ENCODE measurements around the gene GGCX. TPM values are rescaled to one million over a fixed set of nuclear protein-coding genes. Genes with fewer than 3 reads are reported as not detected.
A peak's percentile ranks its signal among the peaks of the same experiment; 100 is the strongest.

Gene GGCX
- total and polyA plus RNA-seq, 2 of the 13 experiments (the other 11 are each of a cell fraction or from before 2014, with no cell fraction given) = 72.5 to 103 TPM

GRCh38 chr2:85578243-85579180 is 17.2 kb upstream of the GGCX start (continued):
- TF ChIP-seq HNRNPH1 (optimal IDR thresholded peaks at IDR 0.05; ENCODE audit: low read depth, low read length) (no peak), DMAP1 (CRISPR knock-in tag; IDR thresholded peaks at IDR 0.05) (0 out of 2 replicates have a peak, but pooled peaks have one; percentile 63), ZNF414 (CRISPR knock-in tag; IDR thresholded peaks at IDR 0.05) (peak; percentile 36; the same call in 1 of the 2 replicates), TEF (CRISPR knock-in tag; IDR thresholded peaks at IDR 0.05) (no peak), ZNF788 (CRISPR knock-in tag; IDR thresholded peaks at IDR 0.05; ENCODE audit: borderline replicate concordance) (0 out of 2 replicates have a peak, but pooled peaks have one; percentile 27), ZKSCAN5 (CRISPR knock-in tag; IDR thresholded peaks at IDR 0.05) (no peak), GZF1 (CRISPR knock-in tag; IDR thresholded peaks at IDR 0.05) (no peak), RFX3 (CRISPR knock-in tag; IDR thresholded peaks at IDR 0.05) (no peak), RNF219 (CRISPR knock-in tag; IDR thresholded peaks at IDR 0.05) (0 out of 2 replicates have a peak, but pooled peaks have one; percentile 17), TCF7 (IDR thresholded peaks at IDR 0.05; ENCODE audit: low read depth) (no peak), ZNF543 (CRISPR knock-in tag; IDR thresholded peaks at IDR 0.05) (peak; percentile 49; the same call in 1 of the 2 replicates), ZNF652 (CRISPR knock-in tag; IDR thresholded peaks at IDR 0.05; ENCODE audit: borderline replicate concordance, low read depth) (peak; percentile 66; the same call in 1 of the 2 replicates), MAX (IDR thresholded peaks at IDR 0.05) (peak; percentile 73; the same call in 1 of the 2 replicates), BCLAF1 (IDR thresholded peaks at IDR 0.05) (no peak), ZNF770 (CRISPR knock-in tag; IDR thresholded peaks at IDR 0.05) (no peak), PHF8 (CRISPR knock-in tag; IDR thresholded peaks at IDR 0.05) (0 out of 2 replicates have a peak, but pooled peaks have one; percentile 44), ZNF18 (CRISPR knock-in tag; IDR thresholded peaks at IDR 0.05; ENCODE audit: insufficient replicate concordance) (no peak), RCOR2 (CRISPR knock-in tag; IDR thresholded peaks at IDR 0.05) (no peak)

All from HepG2 (cell line).